GM18505 (cell line): Measurements from ENCODE around the gene LRP1B.

Experiments used
- ATAC-seq: cut with Tn5 transposase; IDR thresholded peaks from one replicate; pipeline ENCODE4 v1.9.1; 2021; ENCODE audit not compliant: unreplicated experiment
- POLR2A ChIP-seq: IDR thresholded peaks from 4 replicates; pipeline ENCODE4 v1.6.1; 2011; ENCODE audit warnings: borderline replicate concordance; ENCODE audit not compliant: insufficient read depth, insufficient read length; ENCODE audit errors: extremely low read depth

LRP1B gene

GRCh38 chr2:141065042-141065441, 1065.8 kb downstream of the LRP1B start:
- TF ChIP-seq POLR2A = no peak
- ATAC-seq = no peak

GRCh38 chr2:141063406-141063805, 1067.4 kb downstream of the LRP1B start:
- no peak for ATAC-seq

GRCh38 chr2:141062443-141062842, 1068.4 kb downstream of the LRP1B start:
- no peak for ATAC-seq
- TF ChIP-seq POLR2A = no peak

More at GRCh38 chr2:141063406-141063805, 1067.4 kb downstream of the LRP1B start:
- no peak for TF ChIP-seq POLR2A

- no peak for TF ChIP-seq POLR2A
- no peak for ATAC-seq
Observed at GRCh38 chr2:141062031-141062430, 1068.8 kb downstream of the LRP1B start.

GRCh38 chr2:141058556-141058955, 1072.3 kb downstream of the LRP1B start:
- TF ChIP-seq POLR2A = no peak
- no peak for ATAC-seq

- ATAC-seq = no peak
- no peak for TF ChIP-seq POLR2A
Observed at GRCh38 chr2:141055531-141055930, 1075.3 kb downstream of the LRP1B start.

- no peak for TF ChIP-seq POLR2A
- no peak for ATAC-seq
Observed at GRCh38 chr2:141048951-141049350, 1081.9 kb downstream of the LRP1B start.

GRCh38 chr2:141041281-141041680, 1089.5 kb downstream of the LRP1B start:
- no peak for ATAC-seq
- no peak for TF ChIP-seq POLR2A

- no peak for TF ChIP-seq POLR2A
Observed at GRCh38 chr2:141038341-141038740, 1092.5 kb downstream of the LRP1B start.

GRCh38 chr2:141037361-141037760, 1093.5 kb downstream of the LRP1B start:
- TF ChIP-seq POLR2A = no peak

More at GRCh38 chr2:141038341-141038740, 1092.5 kb downstream of the LRP1B start:
- no peak for ATAC-seq

GRCh38 chr2:141035846-141036420, 1094.9 kb downstream of the LRP1B start:
- TF ChIP-seq POLR2A = no peak
- no peak for ATAC-seq

More at GRCh38 chr2:141037361-141037760, 1093.5 kb downstream of the LRP1B start:
- ATAC-seq = no peak

GRCh38 chr2:141029428-141030078, 1101.3 kb downstream of the LRP1B start:
- no peak for TF ChIP-seq POLR2A

GRCh38 chr2:141027221-141027620, 1103.6 kb downstream of the LRP1B start:
- no peak for ATAC-seq
- TF ChIP-seq POLR2A = no peak

More at GRCh38 chr2:141029428-141030078, 1101.3 kb downstream of the LRP1B start:
- ATAC-seq = no peak

- ATAC-seq = no peak
- TF ChIP-seq POLR2A = no peak
Observed at GRCh38 chr2:141021611-141022010, 1109.2 kb downstream of the LRP1B start.
